SU-DHL-6 (cell line): ENCODE measurements around the gene TRIM23.

Experiments
- CTCF ChIP-seq: fragments of 200-600 bp; sonication (generic); IDR thresholded peaks from one replicate; pipeline ENCODE4 v1.5.1; 2017; ENCODE audit warnings: antibody characterized with exemption, mild to moderate bottlenecking, low read length, moderate library complexity; ENCODE audit not compliant: insufficient read depth, poor library complexity, severe bottlenecking
- EZH2phosphoT487 ChIP-seq: fragments of 200-600 bp; sonication (generic), shearing (Covaris generic); conservative IDR thresholded peaks from 2 replicates; pipeline ENCODE4 v1.6.1; 2018; ENCODE audit warnings: mild to moderate bottlenecking, antibody characterized with exemption, low read length, moderate library complexity, mixed read lengths

GRCh38 chr5:65663804-65664521 is 39.8 kb upstream of the TRIM23 start:
- TF ChIP-seq CTCF (no peak), EZH2phosphoT487 (no peak)
